Mononuclear cell (primary cell): ENCODE measurements around the gene HOXD11. TPM values are rescaled to one million over a fixed set of nuclear protein-coding genes. Genes with fewer than 3 reads are reported as not detected.

ENCODE experiments used
- H3K27me3 ChIP-seq: 2 replicates; pipeline ENCODE4 v1.6.0; 2011; ENCODE audit warnings: low read length, control low read depth; ENCODE audit not compliant: insufficient read depth
- H3K4me1 ChIP-seq: 2 replicates; pipeline ENCODE4 v1.5.1; 2011; ENCODE audit warnings: mild to moderate bottlenecking, low read length, control low read depth; ENCODE audit not compliant: insufficient read depth
- H3K4me3 ChIP-seq: 2 replicates; pipeline ENCODE4 v1.5.1; 2011; ENCODE audit warnings: mild to moderate bottlenecking, low read length, moderate library complexity
- H3K9me3 ChIP-seq: 2 replicates; pipeline ENCODE4 v1.5.1; 2011; ENCODE audit warnings: low read depth, mild to moderate bottlenecking, control low read depth, low read length
- total RNA-seq: library from RNA; depleted of rRNA; stranded (reverse); fragments of >200 nt; gene quantifications from one replicate; pipeline ENCODE4 v1.2.3, GENCODE V29; 2012

The HOXD11 gene
- total RNA-seq, 1 donor = not detected

- peaks cover 93% of the 10 kb centered on the region for H3K27me3 ChIP-seq
- H3K4me1 ChIP-seq = no peaks in the 10 kb centered on the region
- no peak overlapping the region for H3K4me3 ChIP-seq
- H3K9me3 ChIP-seq = no peaks in the 10 kb centered on the region
Measured at GRCh38 chr2:176147800-176148496, 40.9 kb downstream of the HOXD11 start.

- H3K9me3 ChIP-seq = no peaks in the 10 kb centered on the region
- no peak overlapping the region for H3K4me3 ChIP-seq
- H3K4me1 ChIP-seq = no peaks in the 10 kb centered on the region
- H3K27me3 ChIP-seq = peaks cover 93% of the 10 kb centered on the region
Measured at GRCh38 chr2:176148751-176149421, 41.8 kb downstream of the HOXD11 start.

GRCh38 chr2:176149481-176149938 lies 42.4 kb downstream of the HOXD11 start:
- no peaks in the 10 kb centered on the region for H3K9me3 ChIP-seq
- no peak overlapping the region for H3K4me3 ChIP-seq
- H3K27me3 ChIP-seq = peaks cover 95% of the 10 kb centered on the region
- no peaks in the 10 kb centered on the region for H3K4me1 ChIP-seq

- H3K4me1 ChIP-seq = no peaks in the 10 kb centered on the region
- peaks cover 95% of the 10 kb centered on the region for H3K27me3 ChIP-seq
- H3K9me3 ChIP-seq = no peaks in the 10 kb centered on the region
- no peak overlapping the region for H3K4me3 ChIP-seq
Measured at GRCh38 chr2:176149939-176150583, 43.0 kb downstream of the HOXD11 start.

- H3K4me1 ChIP-seq = no peaks in the 10 kb centered on the region
- H3K9me3 ChIP-seq = no peaks in the 10 kb centered on the region
- peaks cover 95% of the 10 kb centered on the region for H3K27me3 ChIP-seq
- H3K4me3 ChIP-seq = no peak overlapping the region
Measured at GRCh38 chr2:176150584-176151441, 43.7 kb downstream of the HOXD11 start.

- no peak within 1 kb of the TSS for H3K4me3 ChIP-seq
- no peaks in the 10 kb centered on the region for H3K9me3 ChIP-seq
- H3K27me3 ChIP-seq = peaks cover 95% of the 10 kb centered on the region
- no peaks in the 10 kb centered on the region for H3K4me1 ChIP-seq
Measured at GRCh38 chr2:176151442-176152287, 44.6 kb downstream of the HOXD11 start, which contains the start of gene HOXD4. Gene HOXD4, plus strand, starts transcription at chr2:176151550. Its CDS starts 84 bp downstream, at chr2:176151634.

GRCh38 chr2:176152350-176153181 lies 45.5 kb downstream of the HOXD11 start:
- Histone ChIP-seq H3K4me3 (no peak overlapping the region), H3K27me3 (peaks cover 96% of the 10 kb centered on the region), H3K9me3 (no peaks in the 10 kb centered on the region), H3K4me1 (no peaks in the 10 kb centered on the region)

GRCh38 chr2:176154576-176155252 lies 47.6 kb downstream of the HOXD11 start:
- H3K9me3 ChIP-seq = no peaks in the 10 kb centered on the region
- no peak overlapping the region for H3K4me3 ChIP-seq
- no peaks in the 10 kb centered on the region for H3K4me1 ChIP-seq
- H3K27me3 ChIP-seq = peaks cover 91% of the 10 kb centered on the region

GRCh38 chr2:176155356-176156044 lies 48.4 kb downstream of the HOXD11 start:
- H3K27me3 ChIP-seq = peaks cover 91% of the 10 kb centered on the region
- no peaks in the 10 kb centered on the region for H3K4me1 ChIP-seq
- H3K4me3 ChIP-seq = no peak overlapping the region
- no peaks in the 10 kb centered on the region for H3K9me3 ChIP-seq

- Histone ChIP-seq H3K4me3 (no peak overlapping the region), H3K4me1 (no peaks in the 10 kb centered on the region), H3K9me3 (no peaks in the 10 kb centered on the region), H3K27me3 (peaks cover 91% of the 10 kb centered on the region)
Measured at GRCh38 chr2:176156301-176156806, 49.3 kb downstream of the HOXD11 start.

GRCh38 chr2:176156807-176157498 lies 49.9 kb downstream of the HOXD11 start, which contains the start of gene HOXD3:
Gene HOXD3, plus strand, starts transcription at chr2:176157307. Its CDS starts 11,808 bp downstream, at chr2:176169115.
- Histone ChIP-seq H3K4me1 (no peaks in the 10 kb centered on the region), H3K9me3 (no peaks in the 10 kb centered on the region), H3K4me3 (no peak within 1 kb of the TSS), H3K27me3 (peaks cover 91% of the 10 kb centered on the region)
